A549 (cell line): ENCODE measurements around the gene MRPL27.

Experiments used
- GATA3 ChIP-seq: IDR thresholded peaks from 2 replicates; pipeline ENCODE4 v1.6.1; 2012; ENCODE audit warnings: borderline replicate concordance
- KDM5A ChIP-seq: fragments of 200-600 bp; sonication (generic); IDR thresholded peaks from 2 replicates; pipeline ENCODE4 v1.6.1; 2016; ENCODE audit warnings: antibody characterized with exemption, mild to moderate bottlenecking
- POLR2A ChIP-seq: IDR thresholded peaks from 2 replicates; pipeline ENCODE4 v1.6.1; 2012; ENCODE audit warnings: mild to moderate bottlenecking, low read length

GRCh38 chr17:50329716-50330115 lies 43.3 kb downstream of the MRPL27 start:
- TF ChIP-seq POLR2A (no peak), KDM5A (no peak), GATA3 (no peak)
